Caki2 (cell line): Measurements from ENCODE around the gene SETD3. TPM values are rescaled to one million over a fixed set of nuclear protein-coding genes. Genes with fewer than 3 reads are reported as not detected.
"Not testable (repeated sequence)": the region's sequence is repeated elsewhere in the genome, so short reads cannot be mapped to it uniquely, and the experiment has no call there.

Source experiments
- DNase-seq: peaks from one replicate; pipeline ENCODE4 v3.0.0-alpha.2; 2015; ENCODE audit warnings: low read depth
- in situ Hi-C: cut with HindIII; loops from 2 replicates; pipeline ENCODE4 v1.10.0; 2016; ENCODE audit warnings: low sequenced_read_pairs, low pct_unique_long_range_greater_than_20kb, mixed read lengths
- total RNA-seq: library from RNA; depleted of rRNA; stranded (reverse); fragments of >200 nt; shearing (Covaris generic); gene quantifications from 2 replicates; pipeline ENCODE4 v1.2.3, GENCODE V29; 2014; ENCODE audit warnings: low replicate concordance

Gene SETD3
- total RNA-seq, 1 experiment from 2014 or later, result 27.9 TPM

GRCh38 chr14:99360774-99361595 lies 119.7 kb downstream of the SETD3 start:
- no peak for DNase-seq

GRCh38 chr14:99359906-99360305 lies 120.8 kb downstream of the SETD3 start:
- in situ Hi-C loops, result no loop called here
- no peak for DNase-seq

More at GRCh38 chr14:99360774-99361595, 119.7 kb downstream of the SETD3 start:
- in situ Hi-C loops, result no loop called here

GRCh38 chr14:99357916-99358390 lies 122.7 kb downstream of the SETD3 start:
- in situ Hi-C loops, result no loop called here
- DNase-seq, result no peak

- in situ Hi-C loops, result no loop called here
- no peak for DNase-seq
Observed at GRCh38 chr14:99357151-99357915, 123.3 kb downstream of the SETD3 start.

- DNase-seq, result no peak
- in situ Hi-C loops, result no loop called here
Observed at GRCh38 chr14:99356031-99356608, 124.5 kb downstream of the SETD3 start.

- no peak for DNase-seq
- in situ Hi-C loops, result no loop called here
Observed at GRCh38 chr14:99354166-99354875, 126.3 kb downstream of the SETD3 start.

GRCh38 chr14:99352688-99353280 lies 127.9 kb downstream of the SETD3 start:
- in situ Hi-C loops, result no loop called here
- no peak for DNase-seq

GRCh38 chr14:99351166-99352007 lies 129.3 kb downstream of the SETD3 start:
- DNase-seq, result no peak
- in situ Hi-C loops, result no loop called here

- DNase-seq, result no peak
- in situ Hi-C loops, result no loop called here
Observed at GRCh38 chr14:99350751-99351150, 129.9 kb downstream of the SETD3 start.

- in situ Hi-C loops, result no loop called here
- no peak for DNase-seq
Observed at GRCh38 chr14:99349721-99350495, 130.8 kb downstream of the SETD3 start.

- in situ Hi-C loops, result no loop called here
- no peak for DNase-seq
Observed at GRCh38 chr14:99348816-99349614, 131.6 kb downstream of the SETD3 start.

- DNase-seq, in situ Hi-C loops: not testable (repeated sequence)
Observed at GRCh38 chr14:99348231-99348630, 132.4 kb downstream of the SETD3 start.
